K562 (cell line): ENCODE data around the gene GBA2. TPM values are rescaled to one million over a fixed set of nuclear protein-coding genes. Genes with fewer than 3 reads are reported as not detected.

Experiments
- FOXP1 ChIP-seq: sonication (generic); formaldehyde crosslinking; IDR thresholded peaks from 2 replicates; pipeline ENCODE4 v1.8.0; 2022; ENCODE audit warnings: mild to moderate bottlenecking, missing genetic modification reagents
- PHF21A ChIP-seq: fragments of 450-650 bp; IDR thresholded peaks from 2 replicates; pipeline ENCODE4 v1.6.1; 2017; ENCODE audit warnings: low read depth, borderline replicate concordance
- PTRF ChIP-seq: fragments of 450-650 bp; IDR thresholded peaks from 2 replicates; pipeline ENCODE4 v1.6.1; 2016; ENCODE audit warnings: mild to moderate bottlenecking, missing genetic modification characterization, missing compliant biosample characterization
- RAD21 ChIP-seq, 2 experiments: fragments of 250-450 bp in 1 of 2; fragments of 450-650 bp in 1 of 2; sonication (Bioruptor Pico) in 1 of 2; formaldehyde crosslinking in 1 of 2; IDR thresholded peaks in 1 of 2; conservative IDR thresholded peaks in 1 of 2; 2 replicates each; pipeline versions ENCODE4 v1.4.0 to v1.8.0; 2020 to 2022; ENCODE audit warnings: mild to moderate bottlenecking in 2 of 2, moderate library complexity in 1 of 2
- RBM25 ChIP-seq: fragments of 200-400 bp; formaldehyde crosslinking; IDR thresholded peaks from 2 replicates; pipeline ENCODE4 v1.6.1; 2018; ENCODE audit warnings: low read length, low read depth, moderate library complexity; ENCODE audit not compliant: severe bottlenecking
- RFX1 ChIP-seq: fragments of 450-650 bp; IDR thresholded peaks from 2 replicates; pipeline ENCODE4 v1.6.1; 2016; ENCODE audit warnings: mild to moderate bottlenecking, moderate library complexity
- TOE1 ChIP-seq, 2 experiments: fragments of 450-650 bp in 1 of 2; sonication (generic) in 1 of 2; formaldehyde crosslinking in 1 of 2; IDR thresholded peaks; 2 replicates each; pipeline versions ENCODE4 v1.7.1 to v1.8.0; 2016 to 2022; ENCODE audit warnings: borderline replicate concordance in 2 of 2, mild to moderate bottlenecking in 2 of 2, antibody characterized with exemption in 1 of 2, inconsistent platforms in 1 of 2, low read depth in 1 of 2, missing genetic modification reagents in 1 of 2, moderate library complexity in 1 of 2
- ZKSCAN1 ChIP-seq: fragments of 150-350 bp; IDR thresholded peaks from 2 replicates; pipeline ENCODE4 v1.6.1; 2016; ENCODE audit warnings: low read depth, low read length
- ZNF124 ChIP-seq: sonication (generic); formaldehyde crosslinking; IDR thresholded peaks from 2 replicates; pipeline ENCODE4 v1.8.1; 2022; ENCODE audit warnings: missing genetic modification reagents
- ZNF239 ChIP-seq: fragments of 250-450 bp; sonication (Bioruptor Pico); IDR thresholded peaks from 2 replicates; pipeline ENCODE4 v1.4.0; 2020; ENCODE audit warnings: mild to moderate bottlenecking
- ZNF263 ChIP-seq: sonication (generic); formaldehyde crosslinking; IDR thresholded peaks from 2 replicates; pipeline ENCODE4 v1.8.0; 2022; ENCODE audit warnings: mild to moderate bottlenecking, missing genetic modification reagents, borderline replicate concordance
- ZNF354B ChIP-seq: fragments of 250-450 bp; sonication (Bioruptor Pico); IDR thresholded peaks from 2 replicates; pipeline ENCODE4 v1.4.0; 2020
- ZNF668 ChIP-seq: fragments of 250-450 bp; sonication (Bioruptor Pico); IDR thresholded peaks from 2 replicates; pipeline ENCODE4 v1.8.0; 2022; ENCODE audit warnings: mild to moderate bottlenecking, inconsistent platforms
- ZNF76 ChIP-seq: fragments of 250-450 bp; sonication (Bioruptor Pico); IDR thresholded peaks from 2 replicates; pipeline ENCODE4 v1.4.0; 2020; ENCODE audit warnings: mild to moderate bottlenecking, moderate library complexity, borderline replicate concordance
- polyA plus RNA-seq, 8 experiments: library from polyadenylated mRNA; depleted of rRNA in 4 of 8; stranded (reverse) in 5 of 8; unstranded in 3 of 8; fragments of >200 nt; fragmentation: Nextera tagmentation in 2 of 8; fragmentation: Illumina TruSeq in 1 of 8; extraction: Ambion mirVana in 2 of 8; extraction: Trizol in 1 of 8; gene quantifications; 2 replicates each; pipeline versions ENCODE4 v1.2.1 to v1.2.3, GENCODE V29; 2011 to 2014; ENCODE audit warnings: inconsistent platforms in 1 of 8, missing spikeins in 1 of 8
- total RNA-seq, 7 experiments: library from RNA; depleted of rRNA in 6 of 7; stranded (reverse); fragments of >200 nt in 6 of 7; fragmentation: Illumina TruSeq in 2 of 7; extraction: Trizol in 2 of 7; gene quantifications; 2 replicates each; pipeline versions ENCODE4 v1.2.1 to v1.2.3, GENCODE V29; 2011 to 2021; ENCODE audit warnings: low replicate concordance in 1 of 7
- TF ChIP-seq, protein P1 (sequence below): IDR thresholded peaks from 2 replicates; pipeline ENCODE4 v1.6.1; 2016; ENCODE audit warnings: missing genetic modification characterization, missing compliant biosample characterization
- TF ChIP-seq, protein P2 (sequence below): fragments of 250-450 bp; sonication (Bioruptor Pico); IDR thresholded peaks from 2 replicates; pipeline ENCODE4 v1.9.0; 2021; ENCODE audit warnings: mild to moderate bottlenecking, inconsistent platforms
- TF ChIP-seq, protein P3 (sequence below): fragments of 450-650 bp; IDR thresholded peaks from 2 replicates; pipeline ENCODE4 v1.6.1; 2018; ENCODE audit not compliant: partially characterized antibody
- TF ChIP-seq, protein P4 (sequence below): fragments of 250-450 bp; sonication (Bioruptor Pico); IDR thresholded peaks from 2 replicates; pipeline ENCODE4 v1.6.1; 2021; ENCODE audit warnings: mild to moderate bottlenecking

GBA2 gene
- total and polyA plus RNA-seq, 9 of the 15 experiments (the other 6 are each of a cell fraction or from before 2014, with no cell fraction given): 14.1 to 60.4 (median 32.1) TPM

DNA sequence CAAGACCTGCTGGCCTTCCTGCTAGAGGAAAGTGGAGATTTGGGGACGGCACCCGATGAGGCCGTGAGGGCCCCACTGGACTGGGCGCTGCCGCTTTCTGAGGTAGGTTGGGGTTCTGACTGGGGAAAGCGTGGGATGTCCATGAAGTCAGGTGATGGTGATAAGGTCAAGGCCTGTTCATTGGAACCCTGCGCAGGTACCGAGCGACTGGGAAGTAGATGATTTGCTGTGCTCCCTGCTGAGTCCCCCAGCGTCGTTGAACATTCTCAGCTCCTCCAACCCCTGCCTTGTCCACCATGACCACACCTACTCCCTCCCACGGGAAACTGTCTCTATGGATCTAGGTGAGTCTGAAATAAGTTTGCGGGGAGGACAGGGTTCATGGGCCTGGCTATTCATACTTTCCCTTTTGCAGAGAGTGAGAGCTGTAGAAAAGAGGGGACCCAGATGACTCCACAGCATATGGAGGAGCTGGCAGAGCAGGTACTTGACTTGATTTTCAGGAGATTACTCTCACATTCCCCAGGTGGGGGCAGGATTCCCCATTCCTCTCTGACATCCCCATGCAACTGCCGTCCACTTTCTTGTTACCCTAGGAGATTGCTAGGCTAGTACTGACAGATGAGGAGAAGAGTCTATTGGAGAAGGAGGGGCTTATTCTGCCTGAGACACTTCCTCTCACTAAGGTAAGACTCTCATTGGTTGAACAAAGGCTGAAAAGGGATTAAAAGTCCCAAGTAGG is 16.1 kb downstream of the GBA2 start (continued):
- TF ChIP-seq, protein P1, sequence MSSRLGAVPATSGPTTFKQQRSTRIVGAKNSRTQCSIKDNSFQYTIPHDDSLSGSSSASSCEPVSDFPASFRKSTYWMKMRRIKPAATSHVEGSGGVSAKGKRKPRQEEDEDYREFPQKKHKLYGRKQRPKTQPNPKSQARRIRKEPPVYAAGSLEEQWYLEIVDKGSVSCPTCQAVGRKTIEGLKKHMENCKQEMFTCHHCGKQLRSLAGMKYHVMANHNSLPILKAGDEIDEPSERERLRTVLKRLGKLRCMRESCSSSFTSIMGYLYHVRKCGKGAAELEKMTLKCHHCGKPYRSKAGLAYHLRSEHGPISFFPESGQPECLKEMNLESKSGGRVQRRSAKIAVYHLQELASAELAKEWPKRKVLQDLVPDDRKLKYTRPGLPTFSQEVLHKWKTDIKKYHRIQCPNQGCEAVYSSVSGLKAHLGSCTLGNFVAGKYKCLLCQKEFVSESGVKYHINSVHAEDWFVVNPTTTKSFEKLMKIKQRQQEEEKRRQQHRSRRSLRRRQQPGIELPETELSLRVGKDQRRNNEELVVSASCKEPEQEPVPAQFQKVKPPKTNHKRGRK (tag): no peak
- no peak for TF ChIP-seq TOE1 (IDR thresholded peaks at IDR 0.05; ENCODE audit: borderline replicate concordance)
- TF ChIP-seq TOE1 (CRISPR knock-in tag; IDR thresholded peaks at IDR 0.05; ENCODE audit: borderline replicate concordance, low read depth): no peak
- TF ChIP-seq RAD21 (CRISPR knock-in tag; conservative IDR thresholded peaks at IDR 0.05 in 1 of 2, IDR thresholded peaks at IDR 0.05 in 1 of 2): 0 out of 4 replicates have a peak, but pooled peaks of 1 of the 2 experiments have one; percentile 10
- no peak for TF ChIP-seq PTRF (tag)
- TF ChIP-seq, protein P2, sequence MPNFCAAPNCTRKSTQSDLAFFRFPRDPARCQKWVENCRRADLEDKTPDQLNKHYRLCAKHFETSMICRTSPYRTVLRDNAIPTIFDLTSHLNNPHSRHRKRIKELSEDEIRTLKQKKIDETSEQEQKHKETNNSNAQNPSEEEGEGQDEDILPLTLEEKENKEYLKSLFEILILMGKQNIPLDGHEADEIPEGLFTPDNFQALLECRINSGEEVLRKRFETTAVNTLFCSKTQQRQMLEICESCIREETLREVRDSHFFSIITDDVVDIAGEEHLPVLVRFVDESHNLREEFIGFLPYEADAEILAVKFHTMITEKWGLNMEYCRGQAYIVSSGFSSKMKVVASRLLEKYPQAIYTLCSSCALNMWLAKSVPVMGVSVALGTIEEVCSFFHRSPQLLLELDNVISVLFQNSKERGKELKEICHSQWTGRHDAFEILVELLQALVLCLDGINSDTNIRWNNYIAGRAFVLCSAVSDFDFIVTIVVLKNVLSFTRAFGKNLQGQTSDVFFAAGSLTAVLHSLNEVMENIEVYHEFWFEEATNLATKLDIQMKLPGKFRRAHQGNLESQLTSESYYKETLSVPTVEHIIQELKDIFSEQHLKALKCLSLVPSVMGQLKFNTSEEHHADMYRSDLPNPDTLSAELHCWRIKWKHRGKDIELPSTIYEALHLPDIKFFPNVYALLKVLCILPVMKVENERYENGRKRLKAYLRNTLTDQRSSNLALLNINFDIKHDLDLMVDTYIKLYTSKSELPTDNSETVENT (CRISPR knock-in tag): no peak
- TF ChIP-seq FOXP1 (CRISPR knock-in tag): no peak
- TF ChIP-seq ZNF124 (CRISPR knock-in tag): no peak
- TF ChIP-seq ZNF354B: no peak
- TF ChIP-seq ZKSCAN1: no peak
- TF ChIP-seq, protein P3, sequence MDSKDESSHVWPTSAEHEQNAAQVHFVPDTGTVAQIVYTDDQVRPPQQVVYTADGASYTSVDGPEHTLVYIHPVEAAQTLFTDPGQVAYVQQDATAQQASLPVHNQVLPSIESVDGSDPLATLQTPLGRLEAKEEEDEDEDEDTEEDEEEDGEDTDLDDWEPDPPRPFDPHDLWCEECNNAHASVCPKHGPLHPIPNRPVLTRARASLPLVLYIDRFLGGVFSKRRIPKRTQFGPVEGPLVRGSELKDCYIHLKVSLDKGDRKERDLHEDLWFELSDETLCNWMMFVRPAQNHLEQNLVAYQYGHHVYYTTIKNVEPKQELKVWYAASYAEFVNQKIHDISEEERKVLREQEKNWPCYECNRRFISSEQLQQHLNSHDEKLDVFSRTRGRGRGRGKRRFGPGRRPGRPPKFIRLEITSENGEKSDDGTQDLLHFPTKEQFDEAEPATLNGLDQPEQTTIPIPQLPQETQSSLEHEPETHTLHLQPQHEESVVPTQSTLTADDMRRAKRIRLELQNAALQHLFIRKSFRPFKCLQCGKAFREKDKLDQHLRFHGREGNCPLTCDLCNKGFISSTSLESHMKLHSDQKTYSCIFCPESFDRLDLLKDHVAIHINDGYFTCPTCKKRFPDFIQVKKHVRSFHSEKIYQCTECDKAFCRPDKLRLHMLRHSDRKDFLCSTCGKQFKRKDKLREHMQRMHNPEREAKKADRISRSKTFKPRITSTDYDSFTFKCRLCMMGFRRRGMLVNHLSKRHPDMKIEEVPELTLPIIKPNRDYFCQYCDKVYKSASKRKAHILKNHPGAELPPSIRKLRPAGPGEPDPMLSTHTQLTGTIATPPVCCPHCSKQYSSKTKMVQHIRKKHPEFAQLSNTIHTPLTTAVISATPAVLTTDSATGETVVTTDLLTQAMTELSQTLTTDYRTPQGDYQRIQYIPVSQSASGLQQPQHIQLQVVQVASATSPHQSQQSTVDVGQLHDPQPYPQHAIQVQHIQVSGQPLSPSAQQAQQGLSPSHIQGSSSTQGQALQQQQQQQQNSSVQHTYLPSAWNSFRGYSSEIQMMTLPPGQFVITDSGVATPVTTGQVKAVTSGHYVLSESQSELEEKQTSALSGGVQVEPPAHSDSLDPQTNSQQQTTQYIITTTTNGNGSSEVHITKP: no peak
- TF ChIP-seq ZNF668: no peak
- TF ChIP-seq ZNF239: no peak
- TF ChIP-seq, protein P4, sequence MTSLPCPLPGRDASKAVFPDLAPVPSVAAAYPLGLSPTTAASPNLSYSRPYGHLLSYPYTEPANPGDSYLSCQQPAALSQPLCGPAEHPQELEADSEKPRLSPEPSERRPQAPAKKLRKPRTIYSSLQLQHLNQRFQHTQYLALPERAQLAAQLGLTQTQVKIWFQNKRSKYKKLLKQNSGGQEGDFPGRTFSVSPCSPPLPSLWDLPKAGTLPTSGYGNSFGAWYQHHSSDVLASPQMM: no peak
- no peak for TF ChIP-seq PHF21A
- peak; percentile 84 for TF ChIP-seq ZNF263 (CRISPR knock-in tag)
- TF ChIP-seq RFX1: peak; percentile 73
- TF ChIP-seq RBM25: no peak
- no peak for TF ChIP-seq ZNF76 (CRISPR knock-in tag)
